ENCODE measurements around the gene TSPEAR. TPM values are rescaled to one million over a fixed set of nuclear protein-coding genes. Genes with fewer than 3 reads are reported as not detected.
"Not testable (repeated sequence)": the region's sequence is repeated elsewhere in the genome, so short reads cannot be mapped to it uniquely, and the experiment has no call there.

The TSPEAR gene
- total RNA-seq, 1 donor from 2014 or later, result 0.34 TPM

DNA sequence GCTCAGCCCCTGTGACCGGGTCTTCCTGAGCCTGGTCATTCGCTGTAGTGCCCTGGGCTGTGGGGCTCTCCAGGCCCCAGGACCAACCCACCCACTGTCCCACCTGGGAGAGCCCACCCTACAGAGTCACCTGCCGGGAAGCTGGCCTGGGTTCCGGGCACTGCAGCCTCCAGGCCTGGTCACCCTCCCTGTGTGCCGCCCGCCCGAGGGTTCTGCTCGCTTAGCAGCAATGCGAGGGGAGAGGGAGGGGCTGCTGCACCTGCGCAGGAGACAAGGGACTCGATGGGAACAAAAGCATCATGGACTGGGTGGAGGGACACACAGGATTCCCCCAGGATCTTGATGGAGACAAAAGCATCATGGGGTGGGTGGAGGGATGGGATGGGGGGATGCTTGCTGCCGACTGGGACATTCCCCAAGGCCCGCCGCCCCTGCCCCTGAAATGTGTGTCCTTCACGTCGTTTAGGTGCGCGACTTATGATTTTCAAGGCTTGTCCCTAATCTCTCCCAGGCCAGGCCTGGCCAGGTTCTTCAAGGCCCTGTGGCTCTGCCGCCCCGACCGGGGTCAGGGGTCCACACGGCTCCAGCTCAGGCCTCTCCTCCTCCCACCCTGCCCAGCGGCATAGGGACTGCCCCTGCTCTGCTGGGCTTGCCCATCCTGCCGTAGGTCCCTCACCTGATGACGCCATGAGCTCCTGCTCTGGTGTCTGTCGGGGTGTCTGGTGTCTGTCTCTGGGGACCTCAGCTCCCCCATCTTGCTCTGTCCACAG is 97.8 kb downstream of the TSPEAR start:
- Mint-ChIP-seq H3K9me3 (peaks cover 13% of the 10 kb centered on the region), H3K27me3 (peaks cover 6% of the 10 kb centered on the region), H3K4me1 (ENCODE audit: unreplicated experiment) (no peaks in the 10 kb centered on the region), H3K27ac (no peak overlapping the region), H3K36me3 (no peaks in the 10 kb centered on the region), H3K4me3 (no peak overlapping the region)
- no peak for TF ChIP-seq CTCF (conservative IDR thresholded peaks at IDR 0.05)
- DNase-seq (ENCODE audit: extremely low spot score, unreplicated experiment), result no peak

- DNase-seq (ENCODE audit: extremely low spot score, unreplicated experiment), result no peak
Observed at GRCh38 chr21:44612669-44613229, 98.6 kb downstream of the TSPEAR start.

GRCh38 chr21:44612029-44612486 is 99.3 kb downstream of the TSPEAR start, which contains the start of gene KRTAP10-8:
Gene KRTAP10-8 (plus strand): TSS chr21:44612079. CDS start chr21:44612101, 22 bp downstream.
- H3K36me3 Mint-ChIP-seq, result no peaks in the 10 kb centered on the region
- H3K4me3 Mint-ChIP-seq, result no peak within 1 kb of the TSS
- H3K4me1 Mint-ChIP-seq (ENCODE audit: unreplicated experiment), result no peaks in the 10 kb centered on the region
- no peak for TF ChIP-seq CTCF (conservative IDR thresholded peaks at IDR 0.05)
- no peak within 1 kb of the TSS for H3K27ac Mint-ChIP-seq
- peaks cover 4% of the 10 kb centered on the region for H3K27me3 Mint-ChIP-seq
- H3K9me3 Mint-ChIP-seq, result peaks cover 13% of the 10 kb centered on the region
- no peak for DNase-seq (ENCODE audit: extremely low spot score, unreplicated experiment)

More at GRCh38 chr21:44612669-44613229, 98.6 kb downstream of the TSPEAR start:
- Mint-ChIP-seq H3K27ac (no peak overlapping the region), H3K4me1 (ENCODE audit: unreplicated experiment) (no peaks in the 10 kb centered on the region), H3K27me3 (peaks cover 4% of the 10 kb centered on the region), H3K36me3 (no peaks in the 10 kb centered on the region), H3K4me3 (no peak overlapping the region), H3K9me3 (peaks cover 13% of the 10 kb centered on the region)
- no peak for TF ChIP-seq CTCF (conservative IDR thresholded peaks at IDR 0.05)

GRCh38 chr21:44611551-44611950 is 99.8 kb downstream of the TSPEAR start:
- H3K4me3 Mint-ChIP-seq, result no peak overlapping the region
- no peak overlapping the region for H3K27ac Mint-ChIP-seq
- peaks cover 13% of the 10 kb centered on the region for H3K9me3 Mint-ChIP-seq
- peaks cover 4% of the 10 kb centered on the region for H3K27me3 Mint-ChIP-seq
- no peak for DNase-seq (ENCODE audit: extremely low spot score, unreplicated experiment)
- no peak for TF ChIP-seq CTCF (conservative IDR thresholded peaks at IDR 0.05)
- no peaks in the 10 kb centered on the region for H3K36me3 Mint-ChIP-seq
- no peaks in the 10 kb centered on the region for H3K4me1 Mint-ChIP-seq (ENCODE audit: unreplicated experiment)

GRCh38 chr21:44610157-44610843 is 101.1 kb downstream of the TSPEAR start:
- not testable (repeated sequence) for H3K27ac Mint-ChIP-seq; H3K4me1 Mint-ChIP-seq (ENCODE audit: unreplicated experiment); DNase-seq (ENCODE audit: extremely low spot score, unreplicated experiment); H3K36me3 Mint-ChIP-seq; H3K4me3 Mint-ChIP-seq; H3K27me3 Mint-ChIP-seq
- peaks cover 13% of the 10 kb centered on the region for H3K9me3 Mint-ChIP-seq

GRCh38 chr21:44609193-44609592 is 102.2 kb downstream of the TSPEAR start:
- Mint-ChIP-seq H3K27ac (no peak overlapping the region), H3K36me3 (no peaks in the 10 kb centered on the region), H3K4me3 (no peak overlapping the region), H3K27me3 (peaks cover 8% of the 10 kb centered on the region), H3K4me1 (ENCODE audit: unreplicated experiment) (no peaks in the 10 kb centered on the region), H3K9me3 (peaks cover 13% of the 10 kb centered on the region)
- no peak for DNase-seq (ENCODE audit: extremely low spot score, unreplicated experiment)
- no peak for TF ChIP-seq CTCF (conservative IDR thresholded peaks at IDR 0.05)

All from type B pancreatic cell (in vitro differentiated cells).